NB4 (cell line): ENCODE results near the gene TNK2.

Experiments used
- CTCF ChIP-seq: IDR thresholded peaks from one replicate; pipeline ENCODE4 v1.5.1; 2012; ENCODE audit warnings: low read depth, low read length
- POLR2A ChIP-seq: IDR thresholded peaks from 2 replicates; pipeline ENCODE4 v1.6.1; 2011; ENCODE audit warnings: mild to moderate bottlenecking; ENCODE audit not compliant: insufficient read length; ENCODE audit errors: extremely low read depth

GRCh38 chr3:195820901-195821300 is 87.5 kb downstream of the TNK2 start:
- TF ChIP-seq POLR2A (no peak), CTCF (no peak)
